GM23248 (cell line): Measurements from ENCODE around the gene ATG9B.

ENCODE experiments used
- EZH2 ChIP-seq: fragments of 200-600 bp; sonication (generic); IDR thresholded peaks from 2 replicates; pipeline ENCODE4 v1.6.1; 2018; ENCODE audit warnings: antibody characterized with exemption, mild to moderate bottlenecking; ENCODE audit not compliant: insufficient read depth, poor library complexity, severe bottlenecking
- EZH2phosphoT487 ChIP-seq: fragments of 200-600 bp; sonication (generic); IDR thresholded peaks from 2 replicates; pipeline ENCODE4 v1.6.1; 2018; ENCODE audit warnings: antibody characterized with exemption, moderate library complexity, mild to moderate bottlenecking, low read depth; ENCODE audit not compliant: insufficient read depth

- TF ChIP-seq EZH2 (no peak), EZH2phosphoT487 (no peak)
Measured at GRCh38 chr7:151066273-151066974, 42.1 kb upstream of the ATG9B start.
